Caco-2 (cell line): Measurements from ENCODE around the gene KLK8. TPM values are rescaled to one million over a fixed set of nuclear protein-coding genes. Genes with fewer than 3 reads are reported as not detected.

Experiments used
- Bru-seq: library from RNA; stranded (reverse); fragments of 400-500 nt; gene quantifications from one replicate; lab custom pipeline; 2021; lab: Mats Ljungman, UMichigan
- BruChase-seq, 2 experiments: library from RNA; stranded (reverse); fragments of 400-500 nt; gene quantifications; one replicate each; lab custom pipeline; 2021; lab: Mats Ljungman, UMichigan
- BruUV-seq: library from RNA; stranded (reverse); fragments of 400-500 nt; replicated peaks from 2 replicates; lab custom pipeline; 2021; lab: Mats Ljungman, UMichigan
- CTCF ChIA-PET: fragments of 300-600 bp; sonication (Branson Sonifier 250); formaldehyde crosslinking; loops from one replicate; lab custom pipeline; 2022; ENCODE audit warnings: antibody characterized with exemption; lab: Charles Lee
- POLR2A ChIA-PET: fragments of 300-600 bp; sonication (Branson Sonifier 250); formaldehyde crosslinking; loops from one replicate; lab custom pipeline; 2022; ENCODE audit warnings: antibody characterized with exemption; lab: Charles Lee
- DNase-seq, 2 experiments: peaks; one replicate each; pipeline versions ENCODE4 v3.0.0 to v3.0.0-alpha.2; 2020 to 2022
- H3K27me3 ChIP-seq: replicated peaks from 2 replicates; pipeline ENCODE4 v1.6.0; 2011; ENCODE audit warnings: low read length; ENCODE audit not compliant: control insufficient read depth, insufficient read depth
- H3K36me3 ChIP-seq: 2 replicates; pipeline ENCODE4 v1.5.1; 2011; ENCODE audit warnings: low read length; ENCODE audit not compliant: control insufficient read depth, insufficient read depth
- H3K4me1 ChIP-seq: fragments of 250-450 bp; sonication (Bioruptor Pico); 2 replicates; pipeline ENCODE4 v1.5.1; 2020; ENCODE audit warnings: mild to moderate bottlenecking
- H3K4me3 ChIP-seq: 2 replicates; pipeline ENCODE4 v1.5.1; 2011; ENCODE audit warnings: low read depth, mild to moderate bottlenecking, control low read depth, low read length
- H3K9me3 ChIP-seq: fragments of 250-450 bp; sonication (Bioruptor Pico); 2 replicates; pipeline ENCODE4 v1.5.1; 2020; ENCODE audit warnings: mild to moderate bottlenecking, moderate library complexity
- H3K27ac Mint-ChIP-seq: one replicate; pipeline ENCODE4 v1.8.0; 2022; ENCODE audit warnings: mixed read lengths; ENCODE audit not compliant: unreplicated experiment
- H3K27me3 Mint-ChIP-seq: one replicate; pipeline ENCODE4 v1.8.0; 2022; ENCODE audit warnings: mixed read lengths; ENCODE audit not compliant: insufficient read depth, unreplicated experiment
- H3K36me3 Mint-ChIP-seq: one replicate; pipeline ENCODE4 v1.8.0; 2022; ENCODE audit warnings: mild to moderate bottlenecking, mixed read lengths; ENCODE audit not compliant: insufficient read depth, unreplicated experiment
- H3K4me1 Mint-ChIP-seq: one replicate; pipeline ENCODE4 v1.8.0; 2022; ENCODE audit warnings: low read depth, mixed read lengths; ENCODE audit not compliant: unreplicated experiment
- H3K4me3 Mint-ChIP-seq: one replicate; pipeline ENCODE4 v1.8.0; 2022; ENCODE audit warnings: mild to moderate bottlenecking, moderate library complexity, mixed read lengths; ENCODE audit not compliant: unreplicated experiment
- H3K9me3 Mint-ChIP-seq: one replicate; pipeline ENCODE4 v1.8.0; 2022; ENCODE audit warnings: mixed read lengths; ENCODE audit not compliant: unreplicated experiment
- CTCF ChIP-seq, 2 experiments: fragments of 200-600 bp in 1 of 2; IDR thresholded peaks; 1 replicate in 1 of 2; 2 replicates in 1 of 2; pipeline versions ENCODE4 v1.5.1 to v1.8.0; 2011 to 2022; ENCODE audit warnings: antibody characterized with exemption in 1 of 2, control low read depth in 1 of 2, inconsistent platforms in 1 of 2, low read depth in 1 of 2, low read length in 1 of 2, mild to moderate bottlenecking in 1 of 2, moderate library complexity in 1 of 2; ENCODE audit not compliant: insufficient read depth in 1 of 2, severe bottlenecking in 1 of 2, unreplicated experiment in 1 of 2
- intact Hi-C: fragments of 100-400 bp; cut with micrococcal nuclease; formaldehyde crosslinking; loops from one replicate; pipeline ENCODE4 v1.10.0; 2022; ENCODE audit not compliant: unreplicated experiment
- long read RNA-seq: library from polyadenylated mRNA; stranded (forward); transcript quantifications from one replicate; pipeline ENCODE4 v2.0.0, GENCODE V29; 2022
- total RNA-seq: library from RNA; stranded (reverse); gene quantifications from 2 replicates; pipeline ENCODE4 v1.2.3, GENCODE V29; 2022

KLK8 gene, protein sequence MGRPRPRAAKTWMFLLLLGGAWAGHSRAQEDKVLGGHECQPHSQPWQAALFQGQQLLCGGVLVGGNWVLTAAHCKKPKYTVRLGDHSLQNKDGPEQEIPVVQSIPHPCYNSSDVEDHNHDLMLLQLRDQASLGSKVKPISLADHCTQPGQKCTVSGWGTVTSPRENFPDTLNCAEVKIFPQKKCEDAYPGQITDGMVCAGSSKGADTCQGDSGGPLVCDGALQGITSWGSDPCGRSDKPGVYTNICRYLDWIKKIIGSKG
- total RNA-seq: 1.7 TPM in 1 of 2 replicates, not detected in the other
- percentile 16 among the genes with signal in this experiment for Bru-seq, nascent RNA
- percentile 12 among the genes with signal in this experiment for BruChase-seq, experiment 1, labeled RNA remaining after a 2-hour chase
- BruChase-seq, experiment 2, labeled RNA remaining after a 6-hour chase: percentile 12 among the genes with signal in this experiment
- long read RNA-seq, partial matches to known transcripts: 0 of 2 reads
- long read RNA-seq, other reads (novel, unspliced or antisense): 1 of 2 reads

GRCh38 chr19:51001515-51001914, at the start of gene KLK8:
Gene KLK8 (minus strand): TSS chr19:51001604. CDS start chr19:51001167, 437 bp downstream.
- Histone ChIP-seq H3K4me3 (no peak within 1 kb of the TSS), H3K27me3 (no peaks in the 10 kb centered on the region), H3K4me1 (no peaks in the 10 kb centered on the region), H3K9me3 (no peaks in the 10 kb centered on the region), H3K36me3 (no peaks in the 10 kb centered on the region)
- ChIA-PET CTCF (no interaction called here), POLR2A (no interaction called here)
- peak within 1 kb of the TSS; percentile 18 for H3K4me3 Mint-ChIP-seq
- no peaks in the 10 kb centered on the region for H3K9me3 Mint-ChIP-seq
- H3K36me3 Mint-ChIP-seq: no peaks in the 10 kb centered on the region
- TF ChIP-seq CTCF (IDR thresholded peaks at IDR 0.05; ENCODE audit: insufficient read depth in 1 of 2, low read depth in 1 of 2, low read length in 1 of 2, severe bottlenecking in 1 of 2, unreplicated experiment in 1 of 2): no peak
- no peaks in the 10 kb centered on the region for H3K4me1 Mint-ChIP-seq
- no peak within 1 kb of the TSS for H3K27ac Mint-ChIP-seq
- intact Hi-C loops: no loop called here
- peaks cover 4% of the 10 kb centered on the region for H3K27me3 Mint-ChIP-seq
- no TSS peak for BruUV-seq
- no peak for DNase-seq

GRCh38 chr19:51047031-51047335, 45.6 kb upstream of the KLK8 start:
- intact Hi-C loops: no loop called here
- Histone ChIP-seq H3K4me1 (no peaks in the 10 kb centered on the region), H3K4me3 (no peak overlapping the region), H3K9me3 (no peaks in the 10 kb centered on the region), H3K27me3 (no peaks in the 10 kb centered on the region), H3K36me3 (no peaks in the 10 kb centered on the region)
- no peak for TF ChIP-seq CTCF (IDR thresholded peaks at IDR 0.05; ENCODE audit: insufficient read depth in 1 of 2, low read depth in 1 of 2, low read length in 1 of 2, severe bottlenecking in 1 of 2, unreplicated experiment in 1 of 2)
- BruUV-seq: no TSS peak
- ChIA-PET CTCF (interaction anchor here (0.6 kb wide), 1 partner anchor 28 kb away, joined by 3 read pairs; no protein-coding TSS in a partner anchor), POLR2A (no interaction called here)
- DNase-seq: no peak
- no peaks in the 10 kb centered on the region for H3K9me3 Mint-ChIP-seq
- no peak overlapping the region for H3K27ac Mint-ChIP-seq
- no peak overlapping the region for H3K4me3 Mint-ChIP-seq
- H3K27me3 Mint-ChIP-seq: peaks cover 13% of the 10 kb centered on the region
- no peaks in the 10 kb centered on the region for H3K36me3 Mint-ChIP-seq
- no peaks in the 10 kb centered on the region for H3K4me1 Mint-ChIP-seq

- Mint-ChIP-seq H3K27me3 (peaks cover 13% of the 10 kb centered on the region), H3K4me3 (no peak overlapping the region), H3K4me1 (no peaks in the 10 kb centered on the region), H3K27ac (no peak overlapping the region), H3K9me3 (no peaks in the 10 kb centered on the region), H3K36me3 (no peaks in the 10 kb centered on the region)
- no peaks in the 10 kb centered on the region for H3K27me3 ChIP-seq
- BruUV-seq: no TSS peak
- H3K4me3 ChIP-seq: no peak overlapping the region
- POLR2A ChIA-PET: no interaction called here
- no peaks in the 10 kb centered on the region for H3K4me1 ChIP-seq
- no peak for TF ChIP-seq CTCF (IDR thresholded peaks at IDR 0.05; ENCODE audit: insufficient read depth in 1 of 2, low read depth in 1 of 2, low read length in 1 of 2, severe bottlenecking in 1 of 2, unreplicated experiment in 1 of 2)
- CTCF ChIA-PET: no interaction called here
- no peaks in the 10 kb centered on the region for H3K36me3 ChIP-seq
- DNase-seq: no peak
- H3K9me3 ChIP-seq: no peaks in the 10 kb centered on the region
- intact Hi-C loops: no loop called here
These were observed 42.9 kb upstream of the KLK8 start for GRCh38 chr19:51044327-51044726.
